ENCODE results near the gene RAB37. TPM values are rescaled to one million over a fixed set of nuclear protein-coding genes. Genes with fewer than 3 reads are reported as not detected.
A peak's percentile ranks its signal among the peaks of the same experiment; 100 is the strongest.

Gene RAB37
- total RNA-seq, 1 donor from 2014 or later, result 2.5 TPM

GRCh38 chr17:74750327-74751069, 13.4 kb downstream of the RAB37 start:
- no peaks in the 10 kb centered on the region for H3K9me3 Mint-ChIP-seq (ENCODE audit: unreplicated experiment)
- H3K4me3 Mint-ChIP-seq (ENCODE audit: unreplicated experiment), result peak overlapping the region; percentile 94
- H3K27me3 Mint-ChIP-seq (ENCODE audit: unreplicated experiment), result peaks cover 17% of the 10 kb centered on the region
- peaks cover 40% of the 10 kb centered on the region for H3K4me1 Mint-ChIP-seq (ENCODE audit: unreplicated experiment)
- no peak for DNase-seq (ENCODE audit: low spot score)
- peak overlapping the region; percentile 86 for H3K27ac Mint-ChIP-seq (ENCODE audit: unreplicated experiment)
- peaks cover 5% of the 10 kb centered on the region for H3K36me3 Mint-ChIP-seq (ENCODE audit: low read depth, unreplicated experiment)
- no peak for TF ChIP-seq CTCF (IDR thresholded peaks at IDR 0.05; ENCODE audit: unreplicated experiment)

- no peak for TF ChIP-seq CTCF (IDR thresholded peaks at IDR 0.05; ENCODE audit: unreplicated experiment)
- Mint-ChIP-seq H3K4me1 (ENCODE audit: unreplicated experiment) (peaks cover 29% of the 10 kb centered on the region), H3K27me3 (ENCODE audit: unreplicated experiment) (peaks cover 15% of the 10 kb centered on the region), H3K27ac (ENCODE audit: unreplicated experiment) (no peak overlapping the region), H3K4me3 (ENCODE audit: unreplicated experiment) (no peak overlapping the region), H3K36me3 (ENCODE audit: low read depth, unreplicated experiment) (peaks cover 5% of the 10 kb centered on the region), H3K9me3 (ENCODE audit: unreplicated experiment) (no peaks in the 10 kb centered on the region)
- DNase-seq (ENCODE audit: low spot score), result no peak
Observed at GRCh38 chr17:74752415-74752814, 15.4 kb downstream of the RAB37 start.

- no peak overlapping the region for H3K27ac Mint-ChIP-seq (ENCODE audit: unreplicated experiment)
- peaks cover 28% of the 10 kb centered on the region for H3K4me1 Mint-ChIP-seq (ENCODE audit: unreplicated experiment)
- H3K36me3 Mint-ChIP-seq (ENCODE audit: low read depth, unreplicated experiment), result peaks cover 5% of the 10 kb centered on the region
Observed at GRCh38 chr17:74752822-74753401, 15.9 kb downstream of the RAB37 start.

GRCh38 chr17:74754832-74755231, 17.8 kb downstream of the RAB37 start:
- Mint-ChIP-seq H3K4me1 (ENCODE audit: unreplicated experiment) (peaks cover 26% of the 10 kb centered on the region), H3K27me3 (ENCODE audit: unreplicated experiment) (peaks cover 14% of the 10 kb centered on the region), H3K36me3 (ENCODE audit: low read depth, unreplicated experiment) (peaks cover 5% of the 10 kb centered on the region), H3K27ac (ENCODE audit: unreplicated experiment) (no peak overlapping the region), H3K4me3 (ENCODE audit: unreplicated experiment) (no peak overlapping the region), H3K9me3 (ENCODE audit: unreplicated experiment) (no peaks in the 10 kb centered on the region)
- DNase-seq (ENCODE audit: low spot score), result no peak
- no peak for TF ChIP-seq CTCF (IDR thresholded peaks at IDR 0.05; ENCODE audit: unreplicated experiment)

More at GRCh38 chr17:74752822-74753401, 15.9 kb downstream of the RAB37 start:
- no peak for TF ChIP-seq CTCF (IDR thresholded peaks at IDR 0.05; ENCODE audit: unreplicated experiment)
- no peaks in the 10 kb centered on the region for H3K9me3 Mint-ChIP-seq (ENCODE audit: unreplicated experiment)
- no peak for DNase-seq (ENCODE audit: low spot score)
- peaks cover 15% of the 10 kb centered on the region for H3K27me3 Mint-ChIP-seq (ENCODE audit: unreplicated experiment)
- peak overlapping the region; percentile 44 for H3K4me3 Mint-ChIP-seq (ENCODE audit: unreplicated experiment)

GRCh38 chr17:74755533-74755932, 18.5 kb downstream of the RAB37 start:
- no peak overlapping the region for H3K4me3 Mint-ChIP-seq (ENCODE audit: unreplicated experiment)
- peaks cover 8% of the 10 kb centered on the region for H3K27me3 Mint-ChIP-seq (ENCODE audit: unreplicated experiment)
- H3K9me3 Mint-ChIP-seq (ENCODE audit: unreplicated experiment), result no peaks in the 10 kb centered on the region
- TF ChIP-seq CTCF (IDR thresholded peaks at IDR 0.05; ENCODE audit: unreplicated experiment), result no peak
- no peak for DNase-seq (ENCODE audit: low spot score)
- peaks cover 5% of the 10 kb centered on the region for H3K36me3 Mint-ChIP-seq (ENCODE audit: low read depth, unreplicated experiment)
- H3K27ac Mint-ChIP-seq (ENCODE audit: unreplicated experiment), result no peak overlapping the region
- peaks cover 21% of the 10 kb centered on the region for H3K4me1 Mint-ChIP-seq (ENCODE audit: unreplicated experiment)
